Measurements from ENCODE around the gene TNS1.

Gene TNS1

DNA sequence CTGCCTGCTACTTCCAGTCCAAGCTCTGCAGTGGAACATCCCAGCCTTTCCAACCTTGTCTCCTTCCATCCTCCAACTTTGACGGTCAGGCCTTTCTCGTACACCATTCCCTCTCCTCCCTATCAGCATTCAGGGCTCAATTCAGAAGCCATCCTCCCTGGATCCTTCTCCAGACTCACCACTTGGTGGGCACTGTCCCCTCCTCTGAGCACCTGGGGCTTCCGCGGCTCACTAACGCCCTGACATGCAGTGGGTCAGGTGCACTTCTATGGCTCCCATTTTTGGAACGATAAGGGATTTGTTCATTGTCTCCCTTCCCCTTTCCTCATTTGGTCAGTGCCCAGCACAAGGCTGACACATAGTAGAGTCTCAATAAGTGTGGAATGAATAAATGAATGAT, 56.7 kb downstream of the TNS1 start:
- TF ChIP-seq ZNF384 (IDR thresholded peaks at IDR 0.05) (no peak), SUZ12 (IDR thresholded peaks at IDR 0.05) (no peak), FOXM1 (IDR thresholded peaks at IDR 0.05; ENCODE audit: borderline replicate concordance) (no peak), SP1 (IDR thresholded peaks at IDR 0.05) (no peak), TARDBP (IDR thresholded peaks at IDR 0.05) (no peak), L3MBTL2 (conservative IDR thresholded peaks at IDR 0.05) (no peak), FOXA1 (IDR thresholded peaks at IDR 0.05) (no peak), FOXK2 (IDR thresholded peaks at IDR 0.05) (no peak), HDGF (IDR thresholded peaks at IDR 0.05; ENCODE audit: borderline replicate concordance) (no peak), LEF1 (IDR thresholded peaks at IDR 0.05; ENCODE audit: borderline replicate concordance) (no peak), ELF4 (IDR thresholded peaks at IDR 0.05) (no peak), ARNT (IDR thresholded peaks at IDR 0.05) (no peak), NFRKB (IDR thresholded peaks at IDR 0.05) (no peak), CTBP1 (IDR thresholded peaks at IDR 0.05; ENCODE audit: borderline replicate concordance) (no peak), BHLHE40 (IDR thresholded peaks at IDR 0.05; ENCODE audit: borderline replicate concordance) (no peak)
- TF ChIP-seq, protein P1, sequence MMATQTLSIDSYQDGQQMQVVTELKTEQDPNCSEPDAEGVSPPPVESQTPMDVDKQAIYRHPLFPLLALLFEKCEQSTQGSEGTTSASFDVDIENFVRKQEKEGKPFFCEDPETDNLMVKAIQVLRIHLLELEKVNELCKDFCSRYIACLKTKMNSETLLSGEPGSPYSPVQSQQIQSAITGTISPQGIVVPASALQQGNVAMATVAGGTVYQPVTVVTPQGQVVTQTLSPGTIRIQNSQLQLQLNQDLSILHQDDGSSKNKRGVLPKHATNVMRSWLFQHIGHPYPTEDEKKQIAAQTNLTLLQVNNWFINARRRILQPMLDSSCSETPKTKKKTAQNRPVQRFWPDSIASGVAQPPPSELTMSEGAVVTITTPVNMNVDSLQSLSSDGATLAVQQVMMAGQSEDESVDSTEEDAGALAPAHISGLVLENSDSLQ (IDR thresholded peaks at IDR 0.05) = no peak
- no peak for DNase-seq (ENCODE audit: extremely low spot score)
- CTCF ChIA-PET = interaction anchor here (0.6 kb wide), 1 partner anchor 1667 kb away, joined by 5 read pairs; no protein-coding TSS in a partner anchor
- POLR2A ChIA-PET = no interaction called here

DNA sequence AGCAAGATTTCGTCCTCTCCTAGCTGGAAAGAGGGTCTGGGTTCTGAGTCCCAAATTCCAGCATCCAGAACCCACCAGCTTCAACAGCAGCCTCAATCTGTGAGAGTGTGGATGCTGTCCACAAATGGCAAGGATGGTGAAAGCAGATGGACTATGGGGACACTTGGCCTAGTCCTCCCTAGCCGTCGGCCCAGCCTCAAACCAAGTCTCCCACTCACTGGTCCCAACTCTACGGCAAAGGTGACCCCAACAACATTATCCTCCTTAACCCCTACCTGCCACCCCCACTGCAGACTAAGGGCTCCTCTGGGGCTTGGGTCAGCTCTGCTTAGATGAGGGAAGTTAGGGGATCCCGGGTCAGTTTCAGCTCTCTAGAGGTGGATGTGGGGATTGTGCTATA, 57.3 kb downstream of the TNS1 start:
- ChIA-PET POLR2A (no interaction called here), CTCF (no interaction called here)
- TF ChIP-seq TARDBP (IDR thresholded peaks at IDR 0.05) = no peak
- TF ChIP-seq SP1 (IDR thresholded peaks at IDR 0.05) = no peak
- TF ChIP-seq CTBP1 (IDR thresholded peaks at IDR 0.05; ENCODE audit: borderline replicate concordance) = no peak
- no peak for TF ChIP-seq FOXK2 (IDR thresholded peaks at IDR 0.05)
- TF ChIP-seq BHLHE40 (IDR thresholded peaks at IDR 0.05; ENCODE audit: borderline replicate concordance) = no peak
- TF ChIP-seq ZNF384 (IDR thresholded peaks at IDR 0.05) = no peak
- no peak for TF ChIP-seq ELF4 (IDR thresholded peaks at IDR 0.05)
- no peak for TF ChIP-seq NFRKB (IDR thresholded peaks at IDR 0.05)
- TF ChIP-seq SUZ12 (IDR thresholded peaks at IDR 0.05) = no peak
- TF ChIP-seq LEF1 (IDR thresholded peaks at IDR 0.05; ENCODE audit: borderline replicate concordance) = no peak
- TF ChIP-seq ARNT (IDR thresholded peaks at IDR 0.05) = no peak
- DNase-seq (ENCODE audit: extremely low spot score) = no peak

- TF ChIP-seq FOXA1 (IDR thresholded peaks at IDR 0.05) = no peak
- no peak for TF ChIP-seq FOXK2 (IDR thresholded peaks at IDR 0.05)
- TF ChIP-seq ARNT (IDR thresholded peaks at IDR 0.05) = no peak
- TF ChIP-seq LEF1 (IDR thresholded peaks at IDR 0.05; ENCODE audit: borderline replicate concordance) = no peak
- DNase-seq (ENCODE audit: extremely low spot score) = no peak
- POLR2A ChIA-PET = no interaction called here
- CTCF ChIA-PET = interaction anchor here (1.0 to 1.1 kb wide), 2 partner anchors 19 to 49 kb away, joined by 3 to 7 read pairs; no protein-coding TSS in a partner anchor
Measured at GRCh38 chr2:217944923-217945322, 57.9 kb downstream of the TNS1 start.

- TF ChIP-seq BHLHE40 (IDR thresholded peaks at IDR 0.05; ENCODE audit: borderline replicate concordance) (no peak), L3MBTL2 (conservative IDR thresholded peaks at IDR 0.05) (no peak), FOXK2 (IDR thresholded peaks at IDR 0.05) (no peak), CTBP1 (IDR thresholded peaks at IDR 0.05; ENCODE audit: borderline replicate concordance) (no peak), SUZ12 (IDR thresholded peaks at IDR 0.05) (no peak), HDGF (IDR thresholded peaks at IDR 0.05; ENCODE audit: borderline replicate concordance) (no peak), ZNF384 (IDR thresholded peaks at IDR 0.05) (no peak), FOXM1 (IDR thresholded peaks at IDR 0.05; ENCODE audit: borderline replicate concordance) (no peak), ARNT (IDR thresholded peaks at IDR 0.05) (no peak), NFRKB (IDR thresholded peaks at IDR 0.05) (no peak), ELF4 (IDR thresholded peaks at IDR 0.05) (no peak), SP1 (IDR thresholded peaks at IDR 0.05) (no peak)
- TF ChIP-seq, protein P1 (IDR thresholded peaks at IDR 0.05) = no peak
- ChIA-PET POLR2A (no interaction called here), CTCF (interaction anchor here (1.0 to 1.1 kb wide), 2 partner anchors 20 to 49 kb away, joined by 3 to 7 read pairs; no protein-coding TSS in a partner anchor)
- DNase-seq (ENCODE audit: extremely low spot score) = no peak
Measured at GRCh38 chr2:217944366-217944765, 58.4 kb downstream of the TNS1 start.

- no peak for TF ChIP-seq FOXK2 (IDR thresholded peaks at IDR 0.05)
- TF ChIP-seq SUZ12 (IDR thresholded peaks at IDR 0.05) = no peak
- no peak for TF ChIP-seq FOXA1 (IDR thresholded peaks at IDR 0.05)
- POLR2A ChIA-PET = no interaction called here
- DNase-seq (ENCODE audit: extremely low spot score) = peak; percentile 83
- CTCF ChIA-PET = interaction anchor here (0.9 to 1.1 kb wide), 3 partner anchors 20 to 50 kb away, joined by 3 to 7 read pairs (median 3); no protein-coding TSS in a partner anchor
Measured at GRCh38 chr2:217943446-217944321, 59.1 kb downstream of the TNS1 start.

- POLR2A ChIA-PET = no interaction called here
- CTCF ChIA-PET = interaction anchor here (0.9 kb wide), 1 partner anchor 51 kb away, joined by 3 read pairs; no protein-coding TSS in a partner anchor
- no peak for DNase-seq (ENCODE audit: extremely low spot score)
- TF ChIP-seq BHLHE40 (IDR thresholded peaks at IDR 0.05; ENCODE audit: borderline replicate concordance) (no peak), SP1 (IDR thresholded peaks at IDR 0.05) (no peak), L3MBTL2 (conservative IDR thresholded peaks at IDR 0.05) (no peak), FOXA1 (IDR thresholded peaks at IDR 0.05) (no peak), CTBP1 (IDR thresholded peaks at IDR 0.05; ENCODE audit: borderline replicate concordance) (no peak), ARNT (IDR thresholded peaks at IDR 0.05) (no peak), NFRKB (IDR thresholded peaks at IDR 0.05) (no peak), TARDBP (IDR thresholded peaks at IDR 0.05) (no peak), ELF4 (IDR thresholded peaks at IDR 0.05) (no peak), ZNF384 (IDR thresholded peaks at IDR 0.05) (no peak), FOXM1 (IDR thresholded peaks at IDR 0.05; ENCODE audit: borderline replicate concordance) (no peak), SUZ12 (IDR thresholded peaks at IDR 0.05) (no peak), HDGF (IDR thresholded peaks at IDR 0.05; ENCODE audit: borderline replicate concordance) (no peak), FOXK2 (IDR thresholded peaks at IDR 0.05) (no peak), LEF1 (IDR thresholded peaks at IDR 0.05; ENCODE audit: borderline replicate concordance) (no peak)
- TF ChIP-seq, protein P1 (IDR thresholded peaks at IDR 0.05) = no peak
Measured at GRCh38 chr2:217942731-217943335, 60.0 kb downstream of the TNS1 start.

Data from HEK293T (cell line).